ENCODE measurements around the gene TCHHL1. TPM values are rescaled to one million over a fixed set of nuclear protein-coding genes. Genes with fewer than 3 reads are reported as not detected.
"Not testable (repeated sequence)": the region's sequence is repeated elsewhere in the genome, so short reads cannot be mapped to it uniquely, and the experiment has no call there.

The TCHHL1 gene
- total RNA-seq, 1 donor = not detected

- no peak for DNase-seq (ENCODE audit: low read depth)
- H3K4me3 ChIP-seq (ENCODE audit: low read depth, low read length) = no peak overlapping the region
- TF ChIP-seq, protein P1, sequence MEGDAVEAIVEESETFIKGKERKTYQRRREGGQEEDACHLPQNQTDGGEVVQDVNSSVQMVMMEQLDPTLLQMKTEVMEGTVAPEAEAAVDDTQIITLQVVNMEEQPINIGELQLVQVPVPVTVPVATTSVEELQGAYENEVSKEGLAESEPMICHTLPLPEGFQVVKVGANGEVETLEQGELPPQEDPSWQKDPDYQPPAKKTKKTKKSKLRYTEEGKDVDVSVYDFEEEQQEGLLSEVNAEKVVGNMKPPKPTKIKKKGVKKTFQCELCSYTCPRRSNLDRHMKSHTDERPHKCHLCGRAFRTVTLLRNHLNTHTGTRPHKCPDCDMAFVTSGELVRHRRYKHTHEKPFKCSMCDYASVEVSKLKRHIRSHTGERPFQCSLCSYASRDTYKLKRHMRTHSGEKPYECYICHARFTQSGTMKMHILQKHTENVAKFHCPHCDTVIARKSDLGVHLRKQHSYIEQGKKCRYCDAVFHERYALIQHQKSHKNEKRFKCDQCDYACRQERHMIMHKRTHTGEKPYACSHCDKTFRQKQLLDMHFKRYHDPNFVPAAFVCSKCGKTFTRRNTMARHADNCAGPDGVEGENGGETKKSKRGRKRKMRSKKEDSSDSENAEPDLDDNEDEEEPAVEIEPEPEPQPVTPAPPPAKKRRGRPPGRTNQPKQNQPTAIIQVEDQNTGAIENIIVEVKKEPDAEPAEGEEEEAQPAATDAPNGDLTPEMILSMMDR (IDR thresholded peaks at IDR 0.05; ENCODE audit: insufficient read depth, low read depth, low read length) = no peak
Measured at GRCh38 chr1:152096931-152097330, 8.1 kb upstream of the TCHHL1 start.

GRCh38 chr1:152086760-152087159 is 2.1 kb downstream of the TCHHL1 start:
- DNase-seq (ENCODE audit: low read depth) = no peak
- TF ChIP-seq, protein P1 (IDR thresholded peaks at IDR 0.05; ENCODE audit: insufficient read depth, low read depth, low read length) = no peak
- H3K4me3 ChIP-seq (ENCODE audit: low read depth, low read length) = no peak overlapping the region

- DNase-seq (ENCODE audit: low read depth) = no peak
- H3K4me3 ChIP-seq (ENCODE audit: low read depth, low read length) = no peak overlapping the region
- TF ChIP-seq, protein P1 (IDR thresholded peaks at IDR 0.05; ENCODE audit: insufficient read depth, low read depth, low read length) = no peak
Measured at GRCh38 chr1:152084853-152085252, 4.0 kb downstream of the TCHHL1 start.

DNA sequence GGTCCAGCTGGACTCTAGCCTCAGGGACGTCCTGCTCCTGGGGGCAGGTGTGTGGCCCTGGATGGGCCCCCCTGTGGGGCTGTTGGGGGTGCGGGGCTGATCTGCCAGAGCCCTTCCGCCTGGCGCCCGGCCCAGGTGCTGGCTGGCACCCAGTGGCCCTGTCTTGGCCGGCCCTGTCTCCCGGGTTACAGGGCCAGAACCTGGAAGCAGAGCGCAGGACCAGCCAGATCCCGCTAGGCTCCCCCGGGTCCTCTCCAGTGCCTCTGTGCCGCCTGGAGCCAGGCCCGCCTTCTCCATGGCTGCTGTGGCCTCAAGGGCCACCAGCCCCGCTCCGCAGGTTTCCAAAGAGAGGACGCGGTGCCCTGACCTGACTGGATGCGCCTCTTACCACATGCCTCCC is 7.8 kb downstream of the TCHHL1 start:
- not testable (repeated sequence) for DNase-seq (ENCODE audit: low read depth); H3K4me3 ChIP-seq (ENCODE audit: low read depth, low read length)

GRCh38 chr1:152080494-152080893 is 8.4 kb downstream of the TCHHL1 start:
- not testable (repeated sequence) for H3K4me3 ChIP-seq (ENCODE audit: low read depth, low read length); DNase-seq (ENCODE audit: low read depth)

- H3K4me3 ChIP-seq (ENCODE audit: low read depth, low read length) = no peak overlapping the region
- TF ChIP-seq, protein P1 (IDR thresholded peaks at IDR 0.05; ENCODE audit: insufficient read depth, low read depth, low read length) = no peak
- DNase-seq (ENCODE audit: low read depth) = no peak
Measured at GRCh38 chr1:152078831-152079441, 9.9 kb downstream of the TCHHL1 start.

DNA sequence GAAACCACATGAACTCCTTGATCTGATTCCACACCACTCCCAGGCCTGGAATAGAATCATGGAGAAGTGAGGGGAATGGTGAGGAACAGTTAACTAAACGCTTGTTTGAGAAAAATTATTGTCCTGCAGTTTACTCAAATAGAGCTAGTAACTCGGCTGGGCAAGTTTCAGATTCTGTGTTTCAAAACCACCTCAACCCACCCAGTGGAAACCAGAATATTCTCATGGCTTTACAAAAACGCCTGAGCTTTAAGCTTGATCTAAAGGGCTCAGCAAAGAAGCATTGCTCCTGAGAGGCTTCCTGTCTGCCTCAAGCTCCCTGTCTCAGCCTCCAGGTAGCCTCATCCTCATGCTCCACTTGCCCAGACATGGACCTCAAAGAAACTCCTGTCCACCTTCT is 16.6 kb downstream of the TCHHL1 start:
- no peak overlapping the region for H3K4me3 ChIP-seq (ENCODE audit: low read depth, low read length)
- TF ChIP-seq, protein P1 (IDR thresholded peaks at IDR 0.05; ENCODE audit: insufficient read depth, low read depth, low read length) = no peak
- DNase-seq (ENCODE audit: low read depth) = no peak

DNA sequence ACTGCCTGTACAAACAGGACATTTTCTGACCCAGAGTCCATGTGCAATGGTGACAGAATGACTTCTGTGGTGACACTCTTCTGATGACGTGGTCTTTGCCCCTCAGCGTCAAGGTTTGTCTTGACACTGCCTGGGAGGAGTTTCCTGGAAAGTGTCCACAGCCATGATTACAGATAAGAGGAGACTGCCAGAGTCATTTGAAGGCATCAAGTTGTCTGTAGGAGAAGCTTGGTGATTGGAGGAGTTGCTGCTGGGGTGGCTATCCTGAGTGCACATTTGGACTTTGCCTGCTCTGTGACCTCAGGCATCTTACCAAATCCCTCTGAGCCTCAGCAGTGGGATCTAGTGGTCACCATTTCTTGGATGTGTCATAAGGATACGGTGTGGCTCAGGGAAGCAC is 17.7 kb downstream of the TCHHL1 start:
- TF ChIP-seq, protein P1 (IDR thresholded peaks at IDR 0.05; ENCODE audit: insufficient read depth, low read depth, low read length) = no peak
- no peak for DNase-seq (ENCODE audit: low read depth)
- H3K4me3 ChIP-seq (ENCODE audit: low read depth, low read length) = no peak overlapping the region

Data from fibroblast of villous mesenchyme (primary cell).